C4-2B (cell line): Measurements from ENCODE around the gene AASDH.

Source experiments
- ZFX ChIP-seq: fragments of 450-650 bp; IDR thresholded peaks from 2 replicates; pipeline ENCODE4 v1.6.1; 2017
- TF ChIP-seq, protein P1 (sequence below): fragments of 450-650 bp; conservative IDR thresholded peaks from 2 replicates; pipeline ENCODE4 v1.5.1; 2017; ENCODE audit warnings: mild to moderate bottlenecking

DNA sequence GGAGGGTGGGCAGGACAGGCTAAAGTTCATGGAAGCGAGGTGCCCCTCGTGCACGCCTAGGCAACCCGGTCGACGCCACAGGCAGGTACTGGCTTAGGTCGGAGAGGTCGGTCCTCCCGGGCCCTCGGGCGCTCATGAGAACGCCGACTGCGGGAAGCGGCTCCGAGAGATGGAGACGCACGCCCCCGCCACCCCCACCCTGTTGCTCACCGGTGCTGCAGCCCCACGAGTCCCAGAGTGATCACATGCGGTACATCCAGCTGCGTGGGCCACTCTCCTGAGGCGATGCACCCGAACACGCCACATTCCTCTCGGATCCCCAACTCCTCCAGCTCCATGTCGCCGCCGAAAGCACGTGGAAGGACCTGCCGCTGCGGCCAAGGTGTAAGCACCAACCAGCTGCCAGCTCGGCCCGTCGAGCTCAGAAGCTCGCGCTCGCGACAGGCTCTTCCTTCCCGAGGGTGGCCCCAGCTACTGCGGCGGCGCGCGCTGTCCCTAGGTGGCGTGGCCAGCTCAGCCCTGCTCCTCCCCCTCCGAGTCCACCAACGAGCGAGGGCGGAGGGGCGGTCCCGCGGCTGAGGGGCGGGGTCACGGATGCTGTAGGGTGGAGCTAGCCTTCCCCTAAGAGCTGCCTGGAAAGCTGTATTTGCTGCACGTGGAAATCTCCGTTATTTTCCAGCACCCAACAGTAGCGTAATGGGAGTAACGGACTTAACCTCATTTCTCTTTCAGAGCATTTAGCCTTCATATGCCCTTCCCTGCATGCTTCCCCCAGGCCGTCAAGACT is 48.0 kb upstream of the AASDH start, which contains the start of gene PPAT:
- TF ChIP-seq, protein P1, sequence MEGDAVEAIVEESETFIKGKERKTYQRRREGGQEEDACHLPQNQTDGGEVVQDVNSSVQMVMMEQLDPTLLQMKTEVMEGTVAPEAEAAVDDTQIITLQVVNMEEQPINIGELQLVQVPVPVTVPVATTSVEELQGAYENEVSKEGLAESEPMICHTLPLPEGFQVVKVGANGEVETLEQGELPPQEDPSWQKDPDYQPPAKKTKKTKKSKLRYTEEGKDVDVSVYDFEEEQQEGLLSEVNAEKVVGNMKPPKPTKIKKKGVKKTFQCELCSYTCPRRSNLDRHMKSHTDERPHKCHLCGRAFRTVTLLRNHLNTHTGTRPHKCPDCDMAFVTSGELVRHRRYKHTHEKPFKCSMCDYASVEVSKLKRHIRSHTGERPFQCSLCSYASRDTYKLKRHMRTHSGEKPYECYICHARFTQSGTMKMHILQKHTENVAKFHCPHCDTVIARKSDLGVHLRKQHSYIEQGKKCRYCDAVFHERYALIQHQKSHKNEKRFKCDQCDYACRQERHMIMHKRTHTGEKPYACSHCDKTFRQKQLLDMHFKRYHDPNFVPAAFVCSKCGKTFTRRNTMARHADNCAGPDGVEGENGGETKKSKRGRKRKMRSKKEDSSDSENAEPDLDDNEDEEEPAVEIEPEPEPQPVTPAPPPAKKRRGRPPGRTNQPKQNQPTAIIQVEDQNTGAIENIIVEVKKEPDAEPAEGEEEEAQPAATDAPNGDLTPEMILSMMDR = no peak
- TF ChIP-seq ZFX = no peak
